ENCODE results near the gene SPTB.
A peak's percentile ranks its signal among the peaks of the same experiment; 100 is the strongest.

SPTB gene

DNA sequence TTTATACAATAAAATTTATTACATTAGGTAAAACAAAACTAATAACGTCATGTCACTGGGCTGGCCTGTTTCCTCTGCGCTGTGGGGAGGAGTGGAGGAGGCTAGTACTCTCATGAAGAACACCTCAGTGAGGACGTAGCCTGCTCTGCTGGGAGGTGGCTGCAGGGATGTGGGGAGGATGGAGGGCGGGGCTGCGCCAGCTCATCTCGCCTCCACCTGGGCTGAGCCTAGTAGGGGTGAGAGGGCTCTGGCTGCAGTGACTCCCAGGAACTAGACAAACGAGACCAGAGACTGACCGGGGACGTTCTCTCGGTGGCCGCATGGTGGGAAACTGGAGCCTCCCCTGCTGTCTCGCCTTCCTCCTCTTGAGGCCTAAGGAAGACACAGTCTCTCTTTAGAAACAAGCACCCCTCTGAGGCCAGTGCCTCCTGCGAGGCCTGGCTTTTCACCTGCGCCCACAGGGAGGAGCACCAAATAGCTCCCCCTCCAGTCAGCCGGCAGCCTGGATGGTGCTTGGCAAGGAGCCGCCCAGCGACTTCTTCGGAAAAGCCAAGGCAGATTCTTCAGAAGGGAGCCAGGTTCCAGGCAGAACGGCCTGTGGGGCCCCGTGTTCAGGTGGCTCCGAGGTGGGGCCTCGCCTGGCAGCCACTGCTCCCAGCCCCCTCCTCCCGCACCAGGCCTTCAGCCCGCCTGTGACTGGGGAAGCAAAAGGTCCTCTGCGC is 113.1 kb downstream of the SPTB start:
- no peak for DNase-seq (ENCODE audit: low read depth in 2 of 2)

DNA sequence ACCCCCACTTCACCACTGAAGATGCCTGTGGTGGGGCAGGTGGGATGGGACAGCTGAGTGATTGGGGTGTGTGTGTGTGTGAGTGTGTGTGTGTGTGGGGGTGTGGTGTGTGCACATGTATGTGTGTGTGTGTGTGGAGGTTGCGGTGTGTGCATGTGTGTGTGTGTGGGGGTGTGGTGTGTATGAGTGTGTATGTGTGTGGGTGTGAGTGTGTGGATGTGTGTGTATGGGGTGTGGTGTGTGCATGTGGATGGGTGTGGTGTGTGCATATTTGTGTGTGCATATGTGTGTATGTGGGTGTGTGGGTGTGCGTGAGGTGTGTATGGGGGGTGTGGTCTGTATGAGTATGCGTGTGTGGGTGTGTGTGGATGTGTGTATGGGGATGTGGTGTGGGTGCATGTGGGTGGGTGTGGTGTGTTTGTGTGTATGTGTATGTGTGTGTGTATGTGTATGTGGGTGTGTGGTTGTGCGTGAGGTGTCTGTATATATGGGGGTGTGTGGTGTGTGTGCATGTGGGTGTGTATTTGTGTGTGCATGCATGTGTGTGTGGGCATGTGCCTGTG is 113.9 kb downstream of the SPTB start:
- DNase-seq (ENCODE audit: low read depth in 2 of 2): no peak

DNA sequence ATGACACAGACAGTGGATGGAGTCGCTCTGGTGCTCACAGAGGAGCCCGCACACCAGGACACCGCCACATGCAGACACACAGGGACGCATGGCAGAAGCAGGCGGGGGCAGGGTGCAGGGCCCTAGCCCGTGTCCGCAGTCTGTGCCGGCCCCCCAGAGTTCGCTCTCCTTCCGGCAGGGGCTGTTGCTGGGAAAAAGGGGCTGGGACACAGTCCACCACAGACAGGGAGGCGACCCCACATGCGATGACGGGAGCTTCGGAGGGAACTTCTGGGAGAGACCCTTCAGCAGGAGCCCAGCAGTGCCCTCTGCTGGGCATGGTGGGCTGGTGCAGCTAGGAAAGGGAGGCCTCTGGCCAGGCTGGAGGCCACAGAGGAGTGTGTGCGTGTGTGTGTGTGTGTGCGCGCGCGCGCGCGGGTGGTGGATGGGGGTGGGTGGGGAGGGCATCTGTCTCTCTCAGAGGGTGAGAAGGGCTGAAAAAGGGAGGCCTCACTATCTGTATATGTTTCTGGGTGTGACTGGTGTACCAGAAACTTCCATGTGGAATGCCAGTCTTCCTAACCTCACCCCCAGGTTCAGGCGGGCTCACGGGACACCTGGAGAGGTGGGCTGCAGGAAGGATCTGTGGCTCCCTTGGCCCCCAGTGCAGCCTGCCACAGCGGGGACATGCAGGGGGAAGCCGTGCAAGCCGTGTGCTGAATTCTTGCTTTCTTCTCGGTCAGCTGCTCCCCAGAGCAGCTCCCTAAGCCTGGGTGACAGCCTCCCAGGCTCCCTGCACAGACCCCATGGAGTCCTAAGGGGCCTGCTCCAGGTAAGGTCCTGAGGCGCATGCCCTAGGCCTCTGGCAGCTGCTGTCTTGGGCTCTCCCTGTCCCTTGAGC is 114.8 kb downstream of the SPTB start:
- peak; percentile 46 to 49 for DNase-seq (ENCODE audit: low read depth in 2 of 2)

DNA sequence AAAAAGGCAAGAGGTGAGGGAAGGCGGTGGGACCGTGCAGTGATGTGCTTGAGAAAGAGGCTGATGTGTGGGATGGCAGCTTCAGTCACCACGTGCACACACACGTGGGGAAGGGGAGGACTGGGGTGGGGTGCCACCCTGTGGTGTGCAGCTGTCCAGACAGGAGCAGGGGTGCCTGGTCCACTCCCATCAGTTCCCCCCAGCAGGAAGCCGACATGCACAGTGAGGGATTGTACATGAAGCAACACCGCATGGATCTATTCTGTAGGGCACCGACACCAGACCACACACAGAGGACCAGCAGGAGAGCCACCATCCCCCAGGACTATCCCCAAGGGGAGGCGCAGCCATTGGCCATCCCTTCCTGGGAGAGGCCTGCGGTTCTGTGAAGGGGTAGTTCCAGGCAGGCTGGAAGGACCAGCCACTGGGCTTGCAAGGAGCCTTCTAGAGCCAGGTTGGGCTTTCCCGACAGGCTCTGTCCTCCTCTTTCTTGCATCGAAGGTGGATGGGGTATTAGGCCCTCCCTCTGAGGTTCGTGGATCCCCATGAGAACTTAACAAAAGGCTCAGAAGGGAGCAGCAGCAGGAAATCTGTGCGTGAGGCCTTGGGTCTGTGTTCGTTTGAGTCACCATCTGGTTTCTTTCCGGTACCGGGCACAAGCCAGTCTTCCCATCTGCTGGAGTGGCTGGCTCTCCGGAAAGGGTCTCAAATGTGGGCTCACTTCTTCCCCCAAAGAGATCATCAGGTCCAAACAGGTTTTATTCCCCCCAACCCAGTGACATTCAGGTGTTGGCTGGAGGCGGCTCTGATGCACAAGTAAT is 115.7 kb downstream of the SPTB start:
- DNase-seq (ENCODE audit: low read depth in 2 of 2): no peak

DNA sequence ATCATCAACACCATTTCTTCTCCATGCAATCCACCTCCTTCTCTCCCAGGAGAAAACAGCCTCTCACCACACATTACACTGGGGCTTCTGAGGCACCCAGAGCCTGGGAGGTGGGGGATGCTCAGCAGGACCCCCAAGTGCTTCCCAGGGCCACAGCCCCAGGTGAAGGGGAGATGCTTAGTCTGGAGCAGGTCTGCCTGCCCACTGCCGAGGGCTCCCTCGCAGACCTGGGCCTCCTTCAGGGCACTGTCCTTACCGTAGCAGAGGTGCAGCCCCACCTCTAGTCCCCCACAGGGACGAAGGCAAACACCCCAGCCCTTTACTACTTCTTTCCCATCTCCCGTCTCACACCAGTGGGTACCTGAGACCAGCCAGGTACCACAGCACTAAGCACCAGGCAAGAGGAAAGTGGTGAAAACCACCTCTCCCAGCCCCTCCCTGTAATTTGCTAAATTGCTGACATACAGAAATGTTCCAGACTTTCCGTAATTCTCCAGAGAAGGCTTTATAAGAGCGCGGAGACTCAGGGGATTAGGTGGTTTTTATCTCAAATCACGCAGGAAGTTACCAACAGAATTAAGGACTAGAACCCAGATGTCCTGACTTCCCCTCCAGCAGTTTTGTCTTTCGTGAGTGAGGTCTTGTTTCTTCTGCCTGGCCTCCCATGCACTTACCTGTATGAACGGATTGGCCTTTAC is 116.5 kb downstream of the SPTB start:
- DNase-seq (ENCODE audit: low read depth in 2 of 2): no peak

DNA sequence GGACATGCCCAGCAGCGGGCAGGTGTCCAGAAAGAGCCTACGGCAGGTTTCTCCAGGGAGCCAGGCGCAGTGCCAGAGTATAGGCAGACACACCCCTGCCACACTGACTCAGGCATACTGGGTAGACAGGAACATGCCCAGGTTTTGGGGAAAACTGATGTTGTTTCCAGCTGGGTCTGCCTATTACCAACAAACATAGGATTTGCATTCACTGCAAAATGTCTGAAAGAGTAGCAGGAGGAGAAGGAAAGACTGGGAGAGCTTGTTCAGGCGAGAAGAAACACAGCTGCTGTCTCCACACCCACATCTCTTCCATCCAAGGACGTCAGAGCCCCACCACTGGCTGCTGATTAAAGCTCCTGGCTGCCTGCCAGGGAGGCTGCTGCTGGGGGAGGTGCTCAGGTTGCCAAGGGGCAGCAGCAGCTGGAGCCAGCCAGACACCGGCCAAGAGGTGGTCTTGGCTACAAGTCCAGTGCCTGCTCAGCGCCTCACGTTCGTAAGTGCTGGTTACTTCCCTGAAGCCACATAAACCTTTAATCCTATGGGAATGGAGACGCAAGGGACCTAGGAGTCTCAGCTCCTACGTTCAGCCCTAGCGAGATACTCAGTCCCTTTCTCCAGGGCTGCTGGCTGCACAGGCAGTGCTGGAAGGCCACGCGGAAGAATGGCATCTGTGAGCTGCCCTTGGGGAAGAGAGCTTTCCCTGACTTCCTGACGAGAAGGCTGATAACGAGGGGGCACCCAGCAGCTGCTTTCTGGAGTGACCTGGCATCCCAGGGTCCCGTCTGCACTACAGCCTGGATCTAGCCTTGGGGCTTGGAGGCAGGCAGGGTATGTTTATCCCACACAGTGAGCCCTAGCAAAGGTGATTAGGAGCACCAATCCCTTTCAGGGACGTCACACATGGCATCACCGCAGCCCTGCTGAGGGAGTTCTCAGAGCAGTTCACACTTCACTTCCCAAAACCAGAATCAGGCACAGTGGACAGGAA is 117.4 kb downstream of the SPTB start:
- peak in 1 of 2 donors; percentile 26 for DNase-seq (ENCODE audit: low read depth in 2 of 2)

DNA sequence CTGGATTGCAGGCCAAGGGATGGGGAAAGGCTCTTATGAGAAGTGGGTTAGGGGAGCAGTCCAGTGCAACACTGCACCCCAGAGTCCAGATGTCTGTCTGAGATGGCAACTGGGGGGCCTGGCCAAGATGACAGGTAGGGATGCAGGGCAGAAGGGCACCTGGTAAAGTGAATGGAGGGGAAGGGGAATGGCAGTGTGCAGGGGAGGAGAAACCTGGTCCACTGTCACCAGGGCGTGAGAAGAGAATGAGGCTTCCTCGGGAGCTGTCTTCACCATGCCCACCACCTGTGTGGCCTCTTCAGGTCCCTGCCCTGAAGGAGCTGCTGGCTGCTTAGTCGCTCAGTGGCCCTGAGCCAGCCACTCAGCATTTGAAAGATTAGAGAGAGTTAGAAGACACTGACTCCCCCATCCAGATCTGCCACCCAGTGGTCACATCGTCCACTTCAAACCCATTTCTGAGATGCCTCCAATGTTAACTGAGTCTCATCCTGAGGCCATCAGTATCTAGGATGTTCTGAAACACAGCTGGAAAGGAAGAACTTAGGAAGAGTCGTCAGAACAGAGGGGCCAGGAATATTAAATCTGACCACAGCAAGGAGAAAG is 118.2 kb downstream of the SPTB start:
- no peak for DNase-seq (ENCODE audit: low read depth in 2 of 2)

DNA sequence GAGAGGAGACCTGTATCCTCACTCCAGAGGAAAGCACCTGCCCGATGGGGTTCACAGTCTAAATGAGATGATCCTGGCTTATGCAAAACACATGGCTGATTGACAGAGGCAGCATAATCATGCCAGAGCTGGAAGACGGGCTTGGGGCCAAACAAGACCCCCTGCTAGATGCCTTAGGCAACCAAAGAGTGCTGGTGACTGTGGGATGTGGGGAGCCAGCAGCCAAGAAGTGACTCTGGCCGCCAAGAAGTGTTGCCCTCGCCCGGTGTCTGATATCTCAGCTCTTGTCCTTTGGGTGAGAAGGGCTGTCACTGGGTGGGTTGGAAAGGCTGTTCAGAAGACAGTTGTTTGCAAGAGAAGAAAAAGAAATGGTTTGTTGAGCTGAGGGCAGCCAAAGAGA is 118.8 kb downstream of the SPTB start:
- no peak for DNase-seq (ENCODE audit: low read depth in 2 of 2)

DNA sequence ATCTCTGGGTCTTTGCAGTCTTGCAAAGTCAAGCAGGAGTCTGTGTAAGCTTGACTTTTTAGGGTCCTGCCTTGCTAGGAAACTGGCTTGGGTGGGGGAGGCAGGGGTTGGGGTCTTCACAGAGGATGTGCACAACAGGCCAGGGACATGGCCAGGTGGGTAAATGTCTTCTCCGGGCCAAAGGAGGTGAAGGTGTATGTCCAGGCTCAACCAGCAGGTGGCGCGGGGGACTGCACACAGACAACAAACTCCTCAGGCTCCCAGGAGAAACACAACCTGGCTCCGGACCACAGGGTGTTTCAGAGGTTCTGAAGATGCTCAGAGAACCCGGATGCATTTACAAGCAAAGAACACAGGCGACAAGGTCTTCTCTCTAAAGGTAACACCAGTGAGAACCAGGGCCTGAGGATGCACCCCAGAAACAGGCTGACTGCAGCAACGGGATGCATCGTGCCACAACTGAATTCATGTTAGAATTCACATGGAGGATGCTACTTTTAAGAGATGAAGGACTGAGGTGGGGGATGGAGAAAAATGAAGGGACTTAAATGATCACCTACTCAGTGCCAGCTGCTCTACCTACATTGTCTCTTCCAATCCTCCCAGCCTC is 119.5 kb downstream of the SPTB start:
- peak; percentile 53 to 71 for DNase-seq (ENCODE audit: low read depth in 2 of 2)

DNA sequence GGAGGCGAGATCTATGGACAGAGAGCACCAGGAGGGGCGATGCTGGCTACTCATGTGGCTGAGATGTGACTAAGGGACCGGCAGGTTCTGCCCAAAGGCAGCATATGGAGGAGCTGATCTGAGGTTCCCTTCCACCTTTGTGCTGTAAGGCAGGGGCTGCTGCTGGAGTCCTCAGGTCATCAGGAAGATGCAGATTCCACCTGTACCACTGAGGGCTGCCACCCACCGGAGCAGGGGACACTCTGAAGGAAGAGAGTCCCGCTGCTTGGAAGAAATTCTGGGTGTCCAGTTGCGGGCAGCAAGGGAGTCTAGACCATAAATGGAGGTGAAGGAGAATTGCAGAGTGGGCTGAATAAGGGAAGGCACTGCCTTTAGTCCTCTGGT is 120.2 kb downstream of the SPTB start:
- DNase-seq (ENCODE audit: low read depth in 2 of 2): no peak

DNA sequence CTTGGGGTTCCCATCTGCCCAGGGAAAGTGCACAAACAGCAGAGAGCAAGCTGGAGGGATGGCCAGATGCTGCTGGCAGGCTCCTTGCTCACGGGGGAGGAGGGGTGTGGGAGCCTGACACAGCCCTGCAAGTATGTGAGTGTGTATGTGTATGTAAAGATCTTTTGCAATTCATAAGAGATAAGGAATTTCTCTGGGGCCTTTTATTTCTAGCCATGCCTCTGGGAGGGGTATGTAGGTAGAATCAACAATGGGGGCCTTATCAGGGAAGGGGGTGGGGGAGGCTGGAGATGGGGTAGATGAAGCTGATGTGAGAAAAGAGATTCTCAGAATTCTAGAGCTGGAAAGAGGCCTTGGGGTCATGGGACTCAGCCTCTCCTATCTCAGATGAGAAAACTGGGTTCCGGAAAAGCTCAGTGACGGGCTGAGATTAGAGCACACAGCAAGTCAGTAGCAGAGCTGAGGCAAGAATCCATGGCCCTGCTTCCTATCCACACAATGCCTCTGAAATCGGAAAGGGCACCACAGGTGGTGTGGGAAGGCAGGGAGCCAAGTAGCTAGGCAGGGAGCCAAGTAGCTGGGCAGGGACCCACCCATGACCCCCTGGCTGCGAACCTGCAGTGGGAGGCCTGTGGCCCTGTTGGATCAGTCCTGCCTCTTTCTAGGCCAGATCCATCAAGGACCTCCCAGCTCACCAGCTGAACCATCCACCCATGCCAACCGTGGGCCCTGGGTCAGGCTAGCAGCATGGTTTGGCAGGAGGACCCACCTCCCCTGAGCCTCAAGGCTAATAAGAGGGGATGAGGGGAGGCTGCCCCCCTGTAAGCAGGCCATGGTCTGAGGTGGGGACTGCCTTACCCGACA is 120.8 kb downstream of the SPTB start:
- DNase-seq (ENCODE audit: low read depth in 2 of 2): no peak

DNA sequence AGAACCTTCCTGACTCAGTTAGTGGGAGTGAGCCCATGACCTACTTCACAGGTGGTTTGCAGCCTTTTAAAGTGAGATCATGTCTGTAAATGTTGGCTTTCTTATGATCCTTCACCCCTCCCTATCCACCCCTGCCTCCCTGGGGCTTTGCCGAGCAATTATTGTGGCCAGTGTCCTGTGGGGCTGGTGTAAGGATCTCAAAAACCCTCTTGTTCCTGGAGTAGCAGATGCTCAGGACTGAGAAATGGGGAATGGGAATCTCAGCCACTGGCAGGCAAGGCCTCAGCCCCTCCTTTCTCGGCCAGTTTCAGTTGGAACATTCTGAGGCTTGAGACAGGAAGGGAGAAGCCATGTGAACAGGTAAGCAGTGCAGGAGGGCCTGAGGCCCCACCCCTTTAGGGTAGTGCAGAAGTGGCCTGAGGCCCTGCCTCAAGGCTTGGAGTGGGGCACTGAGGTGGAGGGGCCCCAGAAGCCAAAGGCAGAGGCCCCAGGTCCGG is 121.6 kb downstream of the SPTB start:
- no peak for DNase-seq (ENCODE audit: low read depth in 2 of 2)

DNA sequence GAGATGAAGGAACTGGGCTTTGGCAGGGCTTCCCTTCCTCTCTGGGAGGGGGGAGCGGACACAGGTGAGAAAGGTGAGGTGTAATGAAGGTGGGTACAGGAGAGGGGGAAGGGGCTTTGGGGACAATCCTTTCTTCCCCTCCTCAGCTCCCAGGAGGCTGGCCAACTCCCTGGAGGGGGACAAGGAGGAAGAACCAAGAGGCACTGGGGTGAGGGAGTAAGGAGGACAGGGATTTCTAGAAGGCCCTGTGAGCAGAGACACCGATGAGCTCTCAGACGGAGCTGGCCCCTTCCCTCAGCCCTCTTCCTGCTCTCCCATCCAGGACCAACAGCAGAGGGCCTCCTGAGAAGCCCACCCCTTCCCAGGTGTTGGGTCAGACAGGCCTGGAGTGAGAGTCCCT is 122.1 kb downstream of the SPTB start:
- no peak for DNase-seq (ENCODE audit: low read depth in 2 of 2)

DNA sequence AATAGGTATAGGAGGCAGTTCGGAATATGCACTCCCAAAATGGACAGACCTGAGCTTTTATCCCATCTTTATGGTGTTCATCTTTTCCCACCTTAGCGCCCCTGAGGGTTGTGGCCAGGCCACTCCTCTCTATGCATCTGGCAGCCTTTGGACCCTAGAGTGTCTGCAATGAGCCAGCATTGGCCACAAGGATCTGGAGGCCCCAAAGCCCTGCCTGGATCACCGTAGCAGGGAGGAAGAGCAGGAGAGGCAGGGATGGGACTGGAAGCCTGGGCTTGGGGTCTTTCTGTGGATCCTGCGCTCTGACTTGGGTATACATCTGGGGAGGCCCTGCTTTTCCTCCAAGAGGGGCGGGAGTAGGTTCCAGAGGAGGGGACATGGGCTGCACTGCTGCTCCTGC is 123.0 kb downstream of the SPTB start:
- DNase-seq (ENCODE audit: low read depth in 2 of 2): no peak

DNA sequence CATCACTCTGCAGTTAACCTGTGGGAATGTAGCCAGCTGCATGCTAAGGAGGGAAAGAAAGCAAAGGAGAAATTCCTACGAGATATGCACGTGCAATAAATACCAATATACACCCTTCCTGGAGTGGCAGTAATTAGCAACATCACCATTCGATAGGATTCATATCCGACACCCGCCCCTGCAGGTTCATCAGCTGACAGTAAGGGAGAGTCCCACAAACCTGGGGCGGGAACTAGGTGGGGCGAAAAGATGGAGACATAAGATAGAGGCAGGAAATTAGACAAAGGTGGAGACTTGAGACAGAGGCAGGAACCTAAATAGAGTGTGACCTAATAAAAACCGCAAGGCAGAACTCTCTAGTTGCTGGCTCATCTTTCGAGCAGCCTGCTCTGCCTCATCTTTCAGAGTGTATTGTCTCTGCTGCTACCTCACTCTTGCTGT is 123.9 kb downstream of the SPTB start:
- DNase-seq (ENCODE audit: low read depth in 2 of 2): peak in 1 of 2 donors; percentile 44

DNA sequence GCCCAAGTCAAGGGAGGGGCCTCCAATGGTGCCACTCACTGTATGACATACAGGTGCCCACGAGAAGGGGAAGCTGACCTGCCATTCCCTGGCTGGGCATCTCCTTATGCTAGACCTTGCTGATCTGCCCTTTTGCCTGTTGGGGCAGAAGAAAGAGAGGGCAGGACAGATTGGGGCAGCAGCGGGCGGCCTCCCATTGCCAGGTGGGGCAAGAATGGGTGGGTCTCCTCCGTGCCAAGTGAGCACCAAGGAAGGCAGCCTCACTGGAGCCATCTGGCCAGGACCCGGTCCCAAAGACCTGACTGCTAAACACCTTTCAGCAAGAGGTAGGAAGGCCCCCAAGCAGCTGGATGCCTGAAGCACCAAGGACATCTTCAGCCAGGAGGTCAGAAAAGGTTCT is 125.0 kb downstream of the SPTB start:
- DNase-seq (ENCODE audit: low read depth in 2 of 2): no peak

DNA sequence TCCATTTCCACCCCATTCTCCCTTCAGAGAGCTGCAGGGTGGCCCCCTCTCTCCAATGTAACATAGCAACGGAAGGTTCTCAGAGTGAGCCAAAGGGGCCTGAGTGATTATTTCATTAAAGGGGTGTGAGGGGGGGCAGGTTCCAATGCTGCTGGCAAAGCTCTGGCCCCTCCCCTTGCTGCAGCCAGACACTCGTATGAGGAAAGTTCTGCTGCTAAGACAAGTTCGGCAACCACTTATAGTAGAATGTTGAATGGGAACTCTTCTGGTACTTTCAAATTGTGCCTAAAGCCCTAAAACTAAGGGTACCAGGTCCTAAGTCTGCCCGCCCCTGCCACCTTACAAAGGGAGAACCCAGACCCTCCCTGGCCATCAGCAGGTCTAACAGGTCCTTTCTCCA is 125.7 kb downstream of the SPTB start:
- DNase-seq (ENCODE audit: low read depth in 2 of 2): no peak

DNA sequence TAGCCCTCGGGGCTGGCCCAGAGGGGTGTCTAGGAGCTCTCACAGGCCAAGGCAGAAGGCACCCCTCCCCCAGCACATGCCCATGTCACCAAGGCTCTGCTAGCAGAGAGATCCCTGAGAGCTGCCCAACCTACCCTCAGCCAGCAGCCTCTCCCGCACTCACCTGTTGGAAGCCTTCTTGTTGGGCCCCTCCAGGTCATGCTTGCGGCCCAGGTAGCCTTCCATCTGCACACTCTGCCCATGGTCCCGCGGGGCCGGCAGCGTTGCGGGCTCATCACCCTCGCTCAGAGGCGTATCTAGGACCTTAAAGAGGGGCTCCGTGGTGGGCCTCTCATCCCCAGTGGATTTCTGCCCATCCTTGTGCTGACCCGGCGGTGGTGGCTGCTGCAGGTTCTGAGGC is 126.3 kb downstream of the SPTB start:
- DNase-seq (ENCODE audit: low read depth in 2 of 2): no peak

Data from stimulated activated CD4-positive, alpha-beta T cell treated with anti-CD3 and anti-CD28 coated beads, Interleukin-4, amount 100 ng/mL, for 48 hours (primary cell).